Measurements from ENCODE around the gene TBC1D22A. TPM values are rescaled to one million over a fixed set of nuclear protein-coding genes. Genes with fewer than 3 reads are reported as not detected.

Gene TBC1D22A
- total and polyA plus RNA-seq, 2 experiments from 2014 or later, result 9.6 to 13.3 TPM

- H3K36me3 ChIP-seq (ENCODE audit: insufficient read depth), result no peaks in the 10 kb centered on the region
- TF ChIP-seq NANOG (IDR thresholded peaks at IDR 0.05; ENCODE audit: borderline replicate concordance) (no peak), EZH2 (IDR thresholded peaks at IDR 0.05; ENCODE audit: low read depth, unreplicated experiment) (no peak), STAT1 (IDR thresholded peaks at IDR 0.05; ENCODE audit: unreplicated experiment) (no peak)
- TF ChIP-seq, protein P1, sequence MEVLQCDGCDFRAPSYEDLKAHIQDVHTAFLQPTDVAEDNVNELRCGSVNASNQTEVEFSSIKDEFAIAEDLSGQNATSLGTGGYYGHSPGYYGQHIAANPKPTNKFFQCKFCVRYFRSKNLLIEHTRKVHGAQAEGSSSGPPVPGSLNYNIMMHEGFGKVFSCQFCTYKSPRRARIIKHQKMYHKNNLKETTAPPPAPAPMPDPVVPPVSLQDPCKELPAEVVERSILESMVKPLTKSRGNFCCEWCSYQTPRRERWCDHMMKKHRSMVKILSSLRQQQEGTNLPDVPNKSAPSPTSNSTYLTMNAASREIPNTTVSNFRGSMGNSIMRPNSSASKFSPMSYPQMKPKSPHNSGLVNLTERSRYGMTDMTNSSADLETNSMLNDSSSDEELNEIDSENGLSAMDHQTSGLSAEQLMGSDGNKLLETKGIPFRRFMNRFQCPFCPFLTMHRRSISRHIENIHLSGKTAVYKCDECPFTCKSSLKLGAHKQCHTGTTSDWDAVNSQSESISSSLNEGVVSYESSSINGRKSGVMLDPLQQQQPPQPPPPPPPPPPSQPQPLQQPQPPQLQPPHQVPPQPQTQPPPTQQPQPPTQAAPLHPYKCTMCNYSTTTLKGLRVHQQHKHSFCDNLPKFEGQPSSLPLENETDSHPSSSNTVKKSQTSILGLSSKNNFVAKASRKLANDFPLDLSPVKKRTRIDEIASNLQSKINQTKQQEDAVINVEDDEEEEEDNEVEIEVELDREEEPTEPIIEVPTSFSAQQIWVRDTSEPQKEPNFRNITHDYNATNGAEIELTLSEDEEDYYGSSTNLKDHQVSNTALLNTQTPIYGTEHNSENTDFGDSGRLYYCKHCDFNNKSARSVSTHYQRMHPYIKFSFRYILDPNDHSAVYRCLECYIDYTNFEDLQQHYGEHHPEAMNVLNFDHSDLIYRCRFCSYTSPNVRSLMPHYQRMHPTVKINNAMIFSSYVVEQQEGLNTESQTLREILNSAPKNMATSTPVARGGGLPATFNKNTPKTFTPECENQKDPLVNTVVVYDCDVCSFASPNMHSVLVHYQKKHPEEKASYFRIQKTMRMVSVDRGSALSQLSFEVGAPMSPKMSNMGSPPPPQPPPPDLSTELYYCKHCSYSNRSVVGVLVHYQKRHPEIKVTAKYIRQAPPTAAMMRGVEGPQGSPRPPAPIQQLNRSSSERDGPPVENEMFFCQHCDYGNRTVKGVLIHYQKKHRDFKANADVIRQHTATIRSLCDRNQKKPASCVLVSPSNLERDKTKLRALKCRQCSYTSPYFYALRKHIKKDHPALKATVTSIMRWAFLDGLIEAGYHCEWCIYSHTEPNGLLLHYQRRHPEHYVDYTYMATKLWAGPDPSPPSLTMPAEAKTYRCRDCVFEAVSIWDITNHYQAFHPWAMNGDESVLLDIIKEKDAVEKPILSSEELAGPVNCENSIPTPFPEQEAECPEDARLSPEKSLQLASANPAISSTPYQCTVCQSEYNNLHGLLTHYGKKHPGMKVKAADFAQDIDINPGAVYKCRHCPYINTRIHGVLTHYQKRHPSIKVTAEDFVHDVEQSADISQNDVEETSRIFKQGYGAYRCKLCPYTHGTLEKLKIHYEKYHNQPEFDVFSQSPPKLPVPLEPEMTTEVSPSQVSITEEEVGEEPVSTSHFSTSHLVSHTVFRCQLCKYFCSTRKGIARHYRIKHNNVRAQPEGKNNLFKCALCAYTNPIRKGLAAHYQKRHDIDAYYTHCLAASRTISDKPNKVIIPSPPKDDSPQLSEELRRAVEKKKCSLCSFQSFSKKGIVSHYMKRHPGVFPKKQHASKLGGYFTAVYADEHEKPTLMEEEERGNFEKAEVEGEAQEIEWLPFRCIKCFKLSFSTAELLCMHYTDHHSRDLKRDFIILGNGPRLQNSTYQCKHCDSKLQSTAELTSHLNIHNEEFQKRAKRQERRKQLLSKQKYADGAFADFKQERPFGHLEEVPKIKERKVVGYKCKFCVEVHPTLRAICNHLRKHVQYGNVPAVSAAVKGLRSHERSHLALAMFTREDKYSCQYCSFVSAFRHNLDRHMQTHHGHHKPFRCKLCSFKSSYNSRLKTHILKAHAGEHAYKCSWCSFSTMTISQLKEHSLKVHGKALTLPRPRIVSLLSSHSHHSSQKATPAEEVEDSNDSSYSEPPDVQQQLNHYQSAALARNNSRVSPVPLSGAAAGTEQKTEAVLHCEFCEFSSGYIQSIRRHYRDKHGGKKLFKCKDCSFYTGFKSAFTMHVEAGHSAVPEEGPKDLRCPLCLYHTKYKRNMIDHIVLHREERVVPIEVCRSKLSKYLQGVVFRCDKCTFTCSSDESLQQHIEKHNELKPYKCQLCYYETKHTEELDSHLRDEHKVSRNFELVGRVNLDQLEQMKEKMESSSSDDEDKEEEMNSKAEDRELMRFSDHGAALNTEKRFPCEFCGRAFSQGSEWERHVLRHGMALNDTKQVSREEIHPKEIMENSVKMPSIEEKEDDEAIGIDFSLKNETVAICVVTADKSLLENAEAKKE (CRISPR knock-in tag; IDR thresholded peaks at IDR 0.05), result no peak
- TF ChIP-seq, protein P2, sequence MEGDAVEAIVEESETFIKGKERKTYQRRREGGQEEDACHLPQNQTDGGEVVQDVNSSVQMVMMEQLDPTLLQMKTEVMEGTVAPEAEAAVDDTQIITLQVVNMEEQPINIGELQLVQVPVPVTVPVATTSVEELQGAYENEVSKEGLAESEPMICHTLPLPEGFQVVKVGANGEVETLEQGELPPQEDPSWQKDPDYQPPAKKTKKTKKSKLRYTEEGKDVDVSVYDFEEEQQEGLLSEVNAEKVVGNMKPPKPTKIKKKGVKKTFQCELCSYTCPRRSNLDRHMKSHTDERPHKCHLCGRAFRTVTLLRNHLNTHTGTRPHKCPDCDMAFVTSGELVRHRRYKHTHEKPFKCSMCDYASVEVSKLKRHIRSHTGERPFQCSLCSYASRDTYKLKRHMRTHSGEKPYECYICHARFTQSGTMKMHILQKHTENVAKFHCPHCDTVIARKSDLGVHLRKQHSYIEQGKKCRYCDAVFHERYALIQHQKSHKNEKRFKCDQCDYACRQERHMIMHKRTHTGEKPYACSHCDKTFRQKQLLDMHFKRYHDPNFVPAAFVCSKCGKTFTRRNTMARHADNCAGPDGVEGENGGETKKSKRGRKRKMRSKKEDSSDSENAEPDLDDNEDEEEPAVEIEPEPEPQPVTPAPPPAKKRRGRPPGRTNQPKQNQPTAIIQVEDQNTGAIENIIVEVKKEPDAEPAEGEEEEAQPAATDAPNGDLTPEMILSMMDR (conservative IDR thresholded peaks at IDR 0.05; ENCODE audit: low read depth in 2 of 2), result no peak
- 0 out of 2 replicates have a peak, but pooled peaks cover 4% of the 10 kb centered on the region for H4K20me1 ChIP-seq (replicated peaks; ENCODE audit: insufficient read depth)
- H3K27ac ChIP-seq (ENCODE audit: low read depth), result no peak overlapping the region
- ATAC-seq (no peak), DNase-seq (ENCODE audit: low spot score) (no peak)
- H3K4me2 ChIP-seq, result no peak overlapping the region
- H3K4me3 ChIP-seq, result no peak overlapping the region
- peaks cover 35% of the 10 kb centered on the region for H3K4me1 Mint-ChIP-seq
- no peaks in the 10 kb centered on the region for H3F3A ChIP-seq (replicated peaks; ENCODE audit: low read depth)
- no peak overlapping the region; the same call in 1 of the 2 replicates for H3K27ac Mint-ChIP-seq
- peaks cover 10% of the 10 kb centered on the region for H3K4me1 ChIP-seq (ENCODE audit: insufficient read depth)
- no peaks in the 10 kb centered on the region for H3K79me2 ChIP-seq (replicated peaks; ENCODE audit: insufficient read depth)
- H3K9me3 Mint-ChIP-seq, result peaks cover 9% of the 10 kb centered on the region
- H3K9me2 ChIP-seq (ENCODE audit: insufficient read depth), result no peaks in the 10 kb centered on the region
- H3K4me3 Mint-ChIP-seq, result no peak overlapping the region
- H2AFZ ChIP-seq, result no peak overlapping the region
- no peaks in the 10 kb centered on the region for H3K27me3 ChIP-seq (ENCODE audit: insufficient read depth)
- peaks cover 8% of the 10 kb centered on the region for H3K27me3 Mint-ChIP-seq (ENCODE audit: insufficient read depth, low read depth, poor library complexity)
- H3K36me3 Mint-ChIP-seq (ENCODE audit: low read depth), result peaks cover 8% of the 10 kb centered on the region; the same call in 2 of the 3 replicates
Measured at GRCh38 chr22:47098554-47098953, 336.1 kb downstream of the TBC1D22A start.
